Sigmoid colon (tissue), 3 donors: Measurements from ENCODE around the gene WDR48.

ENCODE experiments used
- CTCF ChIP-seq, 4 experiments: fragments of 450-650 bp in 3 of 4; fragments of 200-600 bp in 1 of 4; IDR thresholded peaks; one replicate each; pipeline ENCODE4 v1.5.1; 2016 to 2019; ENCODE audit warnings: antibody characterized with exemption in 4 of 4, mild to moderate bottlenecking in 3 of 4, moderate library complexity in 2 of 4
- POLR2A ChIP-seq, 2 donors: fragments of 450-650 bp; IDR thresholded peaks; one replicate each; pipeline ENCODE4 v1.6.1; 2016; ENCODE audit warnings: antibody characterized with exemption in 2 of 2, mild to moderate bottlenecking in 2 of 2, moderate library complexity in 2 of 2

GRCh38 chr3:39090922-39091321 lies 39.1 kb downstream of the WDR48 start:
- no peak for TF ChIP-seq CTCF (IDR thresholded peaks at IDR 0.05)
- no peak for TF ChIP-seq POLR2A (IDR thresholded peaks at IDR 0.05)
